ENCODE measurements around the gene POLR2L.

Gene POLR2L

DNA sequence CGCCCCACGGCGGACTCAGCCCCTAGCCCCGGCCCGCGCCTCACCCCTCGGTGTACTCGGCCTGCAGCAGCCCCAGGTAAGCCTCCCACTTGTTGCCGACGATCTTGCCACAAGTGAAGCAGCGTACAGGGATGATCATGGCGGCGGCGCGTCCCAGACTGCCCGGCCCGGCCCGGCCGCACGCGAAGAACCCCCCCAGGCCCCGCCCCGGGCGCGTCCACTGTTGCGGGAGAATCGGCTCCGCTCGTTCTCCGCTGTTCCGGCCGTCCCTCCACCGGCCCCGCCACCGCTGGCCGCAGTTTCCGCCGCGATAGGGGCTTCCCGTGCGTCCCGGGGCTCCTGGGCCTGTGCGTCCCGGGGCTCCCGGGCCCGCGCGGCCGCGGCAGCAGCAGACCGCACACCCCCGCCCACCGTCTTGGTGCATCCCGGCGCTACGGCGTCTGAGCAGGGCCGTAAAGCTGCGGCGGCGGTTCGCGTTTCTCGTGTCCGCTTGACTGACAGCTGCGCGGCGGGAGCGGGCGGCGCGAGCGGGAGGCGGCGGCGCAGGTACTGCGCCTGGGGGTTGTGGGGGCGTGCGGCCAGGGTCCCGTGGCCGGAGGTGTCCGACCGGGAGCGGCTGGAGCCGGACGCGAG, at the start of gene POLR2L, which contains the start of gene TSPAN4:
TSS of gene POLR2L (minus strand) at position 160 of the 633 bp plus-strand sequence. CDS start at position 139, 21 bp downstream.
TSS of gene TSPAN4 (plus strand) at position 483 of the 633 bp plus-strand sequence. CDS start 7,453 bp downstream, outside the sequence.
- Mint-ChIP-seq H3K27ac (peak within 1 kb of the TSS; percentile 84), H3K27me3 (peaks cover 23% of the 10 kb centered on the region), H3K4me3 (peak within 1 kb of the TSS; percentile 89), H3K36me3 (peaks cover 11% of the 10 kb centered on the region), H3K4me1 (peaks cover 42% of the 10 kb centered on the region), H3K9me3 (no peaks in the 10 kb centered on the region)
- ATAC-seq = peak; percentile 86

DNA sequence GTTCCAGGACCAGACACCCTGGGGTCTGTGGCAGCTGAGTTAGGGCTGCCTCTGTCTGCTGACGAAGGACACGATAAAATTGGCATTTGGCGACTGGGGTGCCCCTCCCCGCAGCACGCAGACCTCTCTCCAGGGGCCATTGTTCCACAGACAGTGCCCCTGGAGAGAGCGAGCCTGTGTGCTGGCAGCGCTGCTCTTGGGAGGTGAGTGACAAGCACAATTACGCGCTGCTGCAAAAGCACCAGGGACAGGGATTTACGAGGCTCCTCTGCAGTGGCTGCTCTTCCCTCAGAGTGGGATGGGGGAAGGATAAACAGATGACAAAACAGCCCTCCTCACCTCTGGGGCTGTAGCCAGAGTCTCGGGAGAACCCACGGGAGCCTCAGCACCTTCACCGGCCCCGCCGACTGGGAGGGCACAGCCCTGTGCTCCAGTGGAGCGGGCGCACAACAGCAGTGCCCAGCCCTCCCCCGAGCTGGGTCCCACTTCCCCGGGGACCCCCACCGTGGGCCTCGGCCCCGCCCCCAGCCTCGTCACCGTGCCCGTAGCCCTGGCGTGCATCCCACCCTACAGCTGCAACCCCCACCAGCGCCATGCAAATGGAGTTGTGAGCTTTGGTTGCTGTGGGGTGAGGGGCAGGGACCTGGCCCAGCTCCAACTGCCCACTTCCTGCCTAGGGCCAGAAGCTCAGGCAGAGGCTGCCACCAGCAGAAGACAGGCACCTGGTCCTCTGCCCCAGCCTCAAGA, 48.6 kb upstream of the POLR2L start:
- peaks cover 32% of the 10 kb centered on the region for H3K36me3 Mint-ChIP-seq
- no peaks in the 10 kb centered on the region for H3K9me3 Mint-ChIP-seq
- ATAC-seq = no peak
- no peaks in the 10 kb centered on the region for H3K4me1 Mint-ChIP-seq
- no peak overlapping the region for H3K4me3 Mint-ChIP-seq
- no peaks in the 10 kb centered on the region for H3K27me3 Mint-ChIP-seq
- no peak overlapping the region for H3K27ac Mint-ChIP-seq

- peaks cover 37% of the 10 kb centered on the region for H3K36me3 Mint-ChIP-seq
- no peaks in the 10 kb centered on the region for H3K27me3 Mint-ChIP-seq
- H3K4me1 Mint-ChIP-seq = no peaks in the 10 kb centered on the region
- no peak overlapping the region for H3K27ac Mint-ChIP-seq
- ATAC-seq = no peak
- H3K9me3 Mint-ChIP-seq = no peaks in the 10 kb centered on the region
- no peak overlapping the region for H3K4me3 Mint-ChIP-seq
These were observed 47.6 kb upstream of the POLR2L start for GRCh38 chr11:889687-890475.

DNA sequence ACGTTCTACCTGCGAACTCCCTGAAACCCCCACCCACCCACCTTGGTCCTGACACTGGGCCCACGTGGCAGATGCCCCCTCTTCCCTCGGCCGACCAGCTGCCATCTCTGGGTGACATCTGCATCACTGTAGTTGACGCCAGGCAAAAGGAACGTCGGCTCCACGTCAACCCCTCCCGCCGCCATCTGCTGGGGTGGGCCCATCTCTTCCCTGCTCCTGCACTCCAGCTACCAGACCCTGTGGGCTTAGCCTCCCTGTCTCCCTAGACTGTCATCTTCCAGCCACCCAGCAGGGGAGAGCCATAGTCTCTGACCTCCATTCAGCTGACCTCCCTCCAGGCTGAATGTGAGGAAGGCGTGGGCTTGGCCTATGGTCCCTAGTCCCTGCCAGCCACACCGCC, 46.9 kb upstream of the POLR2L start:
- Mint-ChIP-seq H3K4me3 (no peak overlapping the region), H3K27ac (no peak overlapping the region), H3K4me1 (no peaks in the 10 kb centered on the region), H3K9me3 (no peaks in the 10 kb centered on the region), H3K36me3 (peaks cover 37% of the 10 kb centered on the region), H3K27me3 (no peaks in the 10 kb centered on the region)
- ATAC-seq = no peak

DNA sequence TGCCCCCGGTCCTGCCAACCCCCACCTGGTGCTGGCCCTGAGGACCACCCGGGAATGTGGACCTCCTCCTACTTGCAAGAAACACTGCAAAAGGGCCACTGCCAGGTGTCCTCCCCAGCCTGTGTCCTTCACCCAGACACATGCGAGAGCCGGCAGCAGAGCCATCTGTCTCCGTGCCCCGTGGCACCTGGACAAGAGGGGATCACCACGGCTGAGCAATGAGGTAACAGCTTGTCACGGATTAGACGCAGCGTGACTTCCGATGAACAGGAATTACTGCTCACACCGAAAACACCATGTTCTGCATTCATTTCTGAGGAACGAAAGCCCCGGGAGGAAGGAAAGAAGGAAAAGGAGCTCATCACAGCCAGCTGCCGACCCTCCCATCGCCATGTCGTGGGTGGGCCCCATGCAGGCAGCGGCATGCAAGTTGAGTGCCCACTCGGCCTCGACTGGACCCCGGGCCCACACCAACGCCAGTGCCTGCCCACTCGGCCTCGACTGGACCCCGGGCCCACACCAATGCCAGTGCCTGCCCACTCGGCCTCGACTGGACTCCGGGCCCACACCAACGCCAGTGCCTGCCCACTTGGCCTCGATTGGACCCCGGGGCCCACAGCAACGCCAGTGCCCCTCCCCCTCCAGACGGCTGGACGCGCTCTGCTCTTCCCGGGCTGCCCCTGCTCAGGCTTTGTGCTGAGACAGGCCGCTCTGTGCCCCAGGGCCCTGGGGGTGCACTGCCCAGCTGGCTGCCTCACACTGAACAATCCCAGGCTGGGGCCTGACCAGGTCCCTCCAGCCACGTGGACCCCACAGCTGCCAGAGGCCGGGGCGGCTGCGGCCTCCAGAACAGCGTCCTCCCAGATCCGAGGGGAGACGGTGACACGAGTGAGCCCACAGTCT, 46.2 kb upstream of the POLR2L start:
- ATAC-seq = no peak
- Mint-ChIP-seq H3K9me3 (no peaks in the 10 kb centered on the region), H3K27ac (no peak overlapping the region), H3K36me3 (peaks cover 37% of the 10 kb centered on the region), H3K4me1 (no peaks in the 10 kb centered on the region), H3K4me3 (no peak overlapping the region), H3K27me3 (no peaks in the 10 kb centered on the region)

- Mint-ChIP-seq H3K9me3 (no peaks in the 10 kb centered on the region), H3K4me3 (no peak overlapping the region), H3K27me3 (no peaks in the 10 kb centered on the region), H3K36me3 (peaks cover 44% of the 10 kb centered on the region), H3K27ac (no peak overlapping the region), H3K4me1 (no peaks in the 10 kb centered on the region)
- ATAC-seq = no peak
These were observed 45.3 kb upstream of the POLR2L start for GRCh38 chr11:887589-887988.

GRCh38 chr11:886568-886967, 44.2 kb upstream of the POLR2L start:
- ATAC-seq = no peak
- Mint-ChIP-seq H3K4me1 (no peaks in the 10 kb centered on the region), H3K4me3 (no peak overlapping the region), H3K9me3 (no peaks in the 10 kb centered on the region), H3K27ac (no peak overlapping the region), H3K36me3 (peaks cover 55% of the 10 kb centered on the region), H3K27me3 (no peaks in the 10 kb centered on the region)

DNA sequence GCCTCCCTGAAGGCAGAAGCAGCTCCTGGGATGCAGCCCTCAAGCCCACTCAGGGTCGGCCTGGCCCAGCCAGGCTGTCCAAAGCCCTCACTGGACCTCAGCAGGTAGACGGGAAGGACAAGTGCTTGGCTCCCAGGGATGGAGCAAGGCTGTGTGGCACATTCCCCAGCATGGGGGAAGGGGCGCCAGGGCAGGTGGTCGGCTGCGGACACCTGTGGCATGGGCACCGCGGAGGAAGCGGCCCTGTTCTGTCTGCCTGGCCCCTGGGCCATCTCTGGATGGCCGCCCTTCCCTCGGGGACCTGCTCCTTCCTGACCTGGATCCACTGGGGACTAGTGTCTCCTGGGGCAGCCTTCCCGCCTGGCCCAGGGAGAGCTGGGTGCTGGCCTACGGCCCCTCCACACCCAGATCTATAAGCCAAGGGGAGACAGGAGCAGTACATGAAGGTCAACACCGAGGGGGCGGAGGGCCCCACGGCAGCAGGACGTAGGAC, 42.3 kb upstream of the POLR2L start:
- Mint-ChIP-seq H3K9me3 (no peaks in the 10 kb centered on the region), H3K27ac (no peak overlapping the region), H3K36me3 (peaks cover 63% of the 10 kb centered on the region), H3K4me1 (no peaks in the 10 kb centered on the region), H3K27me3 (no peaks in the 10 kb centered on the region), H3K4me3 (no peak overlapping the region)
- ATAC-seq = peak; percentile 10

GRCh38 chr11:883527-883926, 41.2 kb upstream of the POLR2L start:
- ATAC-seq = no peak
- no peak overlapping the region for H3K4me3 Mint-ChIP-seq
- no peaks in the 10 kb centered on the region for H3K4me1 Mint-ChIP-seq
- no peaks in the 10 kb centered on the region for H3K27me3 Mint-ChIP-seq
- peaks cover 64% of the 10 kb centered on the region for H3K36me3 Mint-ChIP-seq
- H3K9me3 Mint-ChIP-seq = no peaks in the 10 kb centered on the region
- H3K27ac Mint-ChIP-seq = no peak overlapping the region

- H3K4me1 Mint-ChIP-seq = no peaks in the 10 kb centered on the region
- H3K27me3 Mint-ChIP-seq = no peaks in the 10 kb centered on the region
- H3K9me3 Mint-ChIP-seq = no peaks in the 10 kb centered on the region
- no peak overlapping the region for H3K27ac Mint-ChIP-seq
- H3K36me3 Mint-ChIP-seq = peaks cover 61% of the 10 kb centered on the region
- no peak overlapping the region for H3K4me3 Mint-ChIP-seq
- ATAC-seq = no peak
These were observed 40.3 kb upstream of the POLR2L start for GRCh38 chr11:882596-882995.

GRCh38 chr11:880447-880846, 38.1 kb upstream of the POLR2L start:
- Mint-ChIP-seq H3K27ac (no peak overlapping the region), H3K4me1 (no peaks in the 10 kb centered on the region), H3K9me3 (no peaks in the 10 kb centered on the region), H3K4me3 (no peak overlapping the region), H3K36me3 (peaks cover 59% of the 10 kb centered on the region), H3K27me3 (no peaks in the 10 kb centered on the region)
- no peak for ATAC-seq

- Mint-ChIP-seq H3K27ac (no peak overlapping the region), H3K4me3 (no peak overlapping the region), H3K4me1 (no peaks in the 10 kb centered on the region), H3K27me3 (no peaks in the 10 kb centered on the region), H3K9me3 (no peaks in the 10 kb centered on the region), H3K36me3 (peaks cover 69% of the 10 kb centered on the region)
- no peak for ATAC-seq
These were observed 35.2 kb upstream of the POLR2L start for GRCh38 chr11:877565-877964.

DNA sequence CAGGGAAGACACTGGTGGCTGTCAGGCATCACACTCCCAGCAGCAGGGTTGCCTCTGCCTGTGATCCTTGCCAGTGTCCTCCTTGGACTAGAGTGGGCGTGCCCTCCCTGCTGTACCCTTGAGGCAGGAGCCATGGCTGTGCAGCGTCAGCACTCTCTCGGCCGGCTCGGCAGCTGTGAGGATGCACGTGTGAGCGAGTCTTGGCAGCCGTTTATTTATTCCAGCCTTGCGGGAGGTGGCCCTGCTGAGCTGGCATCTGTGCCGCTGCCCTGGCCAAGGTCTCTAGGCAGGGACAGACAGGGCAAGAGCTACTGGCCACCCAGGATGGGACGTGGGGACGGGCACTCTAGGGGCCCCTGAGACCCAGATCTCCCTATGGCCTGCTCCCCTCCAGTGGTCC, 34.2 kb upstream of the POLR2L start:
- no peak overlapping the region for H3K27ac Mint-ChIP-seq
- no peaks in the 10 kb centered on the region for H3K9me3 Mint-ChIP-seq
- H3K4me1 Mint-ChIP-seq = no peaks in the 10 kb centered on the region
- no peaks in the 10 kb centered on the region for H3K27me3 Mint-ChIP-seq
- no peak overlapping the region for H3K4me3 Mint-ChIP-seq
- no peak for ATAC-seq
- H3K36me3 Mint-ChIP-seq = peaks cover 59% of the 10 kb centered on the region

DNA sequence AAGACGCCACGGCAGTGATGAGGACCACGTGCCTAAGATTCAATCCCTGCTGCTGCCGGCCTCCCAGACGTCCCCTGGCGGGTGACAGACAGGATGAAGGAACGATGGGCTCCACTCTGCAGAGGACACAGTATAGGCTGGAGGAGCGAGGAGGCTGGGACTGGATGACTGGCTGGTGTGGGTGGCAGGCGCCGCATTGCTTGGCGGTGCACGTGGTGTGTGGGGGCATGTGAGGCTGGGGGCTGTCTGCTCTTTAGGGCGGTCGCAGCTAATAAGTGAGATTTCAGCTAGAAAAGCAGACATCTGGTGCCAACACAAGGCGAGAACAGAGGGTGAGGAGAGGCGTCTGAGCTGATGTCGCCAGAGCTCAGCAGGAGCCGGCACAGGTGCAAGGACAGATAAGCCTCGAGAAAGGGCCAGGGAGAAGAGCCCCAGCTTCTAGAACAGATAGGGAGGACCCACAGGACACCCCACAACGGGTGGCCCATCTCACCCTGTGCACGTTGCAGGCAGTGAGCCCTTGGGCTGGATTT, 33.5 kb upstream of the POLR2L start:
- H3K27ac Mint-ChIP-seq = no peak overlapping the region
- no peaks in the 10 kb centered on the region for H3K27me3 Mint-ChIP-seq
- no peak for ATAC-seq
- no peak overlapping the region for H3K4me3 Mint-ChIP-seq
- H3K9me3 Mint-ChIP-seq = no peaks in the 10 kb centered on the region
- peaks cover 54% of the 10 kb centered on the region for H3K36me3 Mint-ChIP-seq
- H3K4me1 Mint-ChIP-seq = no peaks in the 10 kb centered on the region
